HG03060 (cell line): ENCODE data around the gene COPB1.

ENCODE experiments used
- ATAC-seq: cut with Tn5 transposase; IDR thresholded peaks from one replicate; pipeline ENCODE4 v1.9.1; 2021; ENCODE audit warnings: low read depth, moderate number of reproducible peaks; ENCODE audit not compliant: unreplicated experiment

COPB1 gene

DNA sequence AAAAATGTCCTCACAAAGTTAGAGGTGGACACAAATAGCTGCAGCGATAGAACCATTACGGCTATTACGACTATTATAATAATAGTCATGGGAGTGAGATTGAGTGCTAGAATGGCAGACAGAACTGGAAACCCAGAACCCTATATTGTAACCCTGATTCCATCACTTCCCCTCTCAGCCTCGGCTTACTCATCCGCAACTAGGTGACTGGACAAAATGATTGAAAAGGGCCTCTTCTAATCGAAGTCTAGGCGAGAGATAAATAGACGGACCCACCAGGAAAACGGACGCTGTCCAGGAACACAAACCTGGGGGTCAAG is 19.9 kb upstream of the COPB1 start:
- no peak for ATAC-seq

DNA sequence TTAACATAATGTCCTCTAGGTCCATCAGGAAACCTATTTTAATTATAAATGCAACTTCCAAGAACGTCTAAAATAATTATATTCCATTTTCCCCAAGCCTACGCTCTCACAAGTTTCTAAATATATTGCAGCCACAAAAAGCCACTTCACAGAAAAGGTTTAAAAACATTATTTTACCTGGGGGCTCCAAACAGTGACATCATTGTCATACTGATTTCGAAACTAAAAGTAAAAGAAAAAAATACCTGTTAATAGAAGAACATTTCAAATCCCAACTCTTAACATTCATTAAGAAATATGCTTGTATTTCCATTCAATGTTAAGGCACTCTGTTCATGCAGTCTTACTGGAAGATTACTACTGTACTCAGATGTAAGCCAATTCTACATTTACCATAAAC is 19.2 kb upstream of the COPB1 start:
- ATAC-seq, result no peak

DNA sequence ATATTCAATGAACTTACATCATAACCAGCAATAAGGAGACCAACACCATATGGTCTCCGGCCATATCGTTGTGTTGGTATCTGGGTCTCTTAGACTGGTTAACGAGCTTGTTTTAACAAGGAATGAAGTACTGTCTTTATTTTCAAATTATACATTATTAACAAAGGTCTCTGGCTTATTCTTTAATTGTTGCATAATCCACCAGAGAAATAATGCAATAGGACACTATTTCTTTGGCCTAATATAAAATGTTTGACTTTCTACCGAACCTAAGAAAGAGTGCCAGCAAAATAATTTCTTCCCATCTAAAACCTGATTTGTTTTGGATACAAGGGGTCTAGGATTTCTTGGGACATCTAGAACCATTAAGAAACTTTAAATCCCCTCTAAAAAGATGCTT is 14.2 kb upstream of the COPB1 start:
- no peak for ATAC-seq

DNA sequence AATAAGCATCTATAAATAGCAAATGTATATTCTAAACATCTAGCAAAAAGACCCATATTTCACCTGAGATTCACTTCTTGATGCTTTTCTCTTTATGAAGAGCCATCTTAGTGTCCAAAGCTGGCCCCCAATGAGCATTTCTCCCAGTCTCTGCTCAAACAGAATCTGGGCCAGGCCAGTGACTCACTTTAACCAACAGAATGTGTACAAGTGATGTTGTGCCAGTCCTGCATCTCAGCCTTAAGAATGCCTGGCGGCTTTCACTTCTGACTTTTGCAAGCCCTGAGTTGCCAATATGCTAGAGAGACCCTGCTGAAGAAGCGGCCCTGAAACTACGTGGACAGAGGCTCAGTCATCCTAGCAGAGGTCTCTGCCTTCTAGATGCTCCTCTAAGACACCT is 6.9 kb upstream of the COPB1 start:
- ATAC-seq, result no peak

DNA sequence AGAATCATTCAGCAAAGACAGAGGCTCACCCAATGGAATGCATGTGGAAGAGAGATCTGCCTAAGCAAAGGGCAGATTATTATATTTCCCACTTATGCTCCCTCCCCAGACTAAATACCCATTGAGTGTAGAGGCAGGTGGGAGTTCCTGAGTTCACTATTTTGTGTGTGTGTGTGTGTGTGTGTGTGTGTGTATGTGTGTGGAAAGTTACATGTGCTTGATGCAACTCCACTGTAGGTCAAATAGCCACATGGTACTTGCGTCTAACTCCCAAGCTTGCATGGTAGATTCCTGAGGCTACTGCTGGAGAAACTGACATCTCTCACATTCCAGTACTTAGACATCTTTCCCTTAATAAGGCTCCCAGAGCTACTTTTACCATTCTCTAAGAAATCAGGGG is 3.4 kb upstream of the COPB1 start:
- ATAC-seq, result no peak

DNA sequence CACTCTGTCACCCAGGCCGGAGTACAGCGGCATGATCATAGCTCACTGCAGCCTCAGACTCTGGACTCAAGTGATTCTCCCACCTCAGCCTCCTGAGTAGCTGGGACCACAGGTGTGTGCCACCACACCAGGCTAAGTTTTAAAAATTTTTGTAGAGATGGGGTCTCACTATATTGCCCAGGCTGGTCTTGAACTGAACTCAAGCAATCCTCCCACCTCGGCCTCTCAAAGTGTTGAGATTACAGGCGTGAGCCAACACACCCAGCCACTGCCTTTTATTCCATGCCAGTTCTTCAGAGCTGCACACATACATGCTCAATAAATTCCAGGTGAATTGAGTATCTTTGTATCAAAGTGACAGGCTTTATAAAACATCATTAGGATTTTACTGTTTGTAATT is 2.4 kb upstream of the COPB1 start:
- ATAC-seq, result no peak

DNA sequence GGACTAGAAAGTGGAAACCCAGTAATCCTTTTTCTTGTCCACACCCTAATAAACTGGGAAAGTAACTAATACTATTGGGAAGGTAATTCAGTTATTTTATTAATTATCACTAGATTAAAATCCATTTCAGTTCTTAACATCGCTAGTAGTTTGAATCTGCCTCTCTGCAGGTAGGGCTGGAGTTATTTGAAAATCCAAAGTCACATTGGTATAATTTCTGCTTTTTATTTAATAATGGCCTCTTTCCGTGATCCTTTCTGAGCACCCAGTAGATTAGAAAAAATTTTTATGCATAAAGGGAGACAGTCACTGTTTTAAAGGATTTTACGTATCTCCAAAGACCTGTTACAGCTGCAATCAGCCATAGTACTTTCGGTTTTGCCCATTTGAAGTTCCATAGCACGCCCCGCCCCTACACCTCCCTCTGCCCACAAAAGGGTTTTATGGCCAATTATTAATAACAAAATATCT is 605 bp upstream of the COPB1 start:
- ATAC-seq, result peak; percentile 45

DNA sequence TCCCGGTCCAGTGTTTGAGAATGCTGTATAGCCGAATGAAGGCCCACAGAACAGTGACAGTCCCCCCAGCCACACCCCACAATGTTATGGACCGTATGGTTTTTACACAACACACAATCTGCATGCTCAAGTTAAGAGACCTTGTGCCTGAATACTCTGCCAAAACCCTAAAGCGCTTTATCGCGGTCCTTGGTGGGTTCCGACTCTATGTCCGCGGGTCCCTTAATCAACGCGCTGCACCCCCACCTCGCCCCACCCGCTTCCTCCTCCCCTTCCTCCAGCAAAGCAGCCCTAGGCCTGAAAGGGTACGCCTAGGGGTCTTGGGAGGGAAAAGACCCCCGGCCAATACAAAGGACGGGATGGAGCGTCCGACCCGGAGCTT is 442 bp downstream of the COPB1 start:
- no peak for ATAC-seq

DNA sequence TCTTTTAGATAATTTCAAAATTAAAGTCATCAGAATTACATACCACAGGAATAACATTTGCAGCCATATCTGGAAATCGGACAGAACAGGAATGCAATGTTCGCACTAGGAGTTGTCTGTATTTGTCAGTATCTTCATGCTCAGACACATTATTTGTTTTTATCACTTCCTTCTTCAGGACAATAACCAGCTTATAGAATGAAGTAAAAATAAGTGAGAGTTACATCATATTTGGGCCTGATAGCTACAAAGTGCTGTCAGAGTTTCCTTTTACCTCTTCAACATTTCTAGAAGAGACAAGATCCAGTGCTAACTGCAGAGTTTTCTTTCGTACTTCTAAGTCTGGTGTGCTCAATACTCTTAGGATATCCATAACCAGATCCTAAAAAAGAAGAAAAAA is 18.9 kb downstream of the COPB1 start:
- ATAC-seq, result no peak

DNA sequence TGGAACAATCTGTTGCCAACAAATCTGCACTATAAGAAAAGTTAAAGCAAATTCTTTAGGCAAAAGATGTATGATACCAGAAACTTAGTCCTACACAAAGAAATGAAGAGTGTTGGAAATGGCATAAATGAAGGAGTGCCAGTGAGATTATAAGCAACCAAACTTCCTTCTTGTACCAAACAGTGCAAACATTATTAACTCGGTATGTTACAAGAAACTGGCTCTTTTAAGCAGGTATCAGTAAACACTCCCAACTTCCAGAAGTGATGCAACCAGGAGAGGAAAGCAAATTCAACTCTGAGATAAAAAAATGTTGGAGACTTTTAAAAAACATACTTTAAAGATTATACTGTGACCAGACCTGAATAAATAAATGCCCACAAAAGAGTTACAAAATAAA is 28.5 kb downstream of the COPB1 start:
- no peak for ATAC-seq

DNA sequence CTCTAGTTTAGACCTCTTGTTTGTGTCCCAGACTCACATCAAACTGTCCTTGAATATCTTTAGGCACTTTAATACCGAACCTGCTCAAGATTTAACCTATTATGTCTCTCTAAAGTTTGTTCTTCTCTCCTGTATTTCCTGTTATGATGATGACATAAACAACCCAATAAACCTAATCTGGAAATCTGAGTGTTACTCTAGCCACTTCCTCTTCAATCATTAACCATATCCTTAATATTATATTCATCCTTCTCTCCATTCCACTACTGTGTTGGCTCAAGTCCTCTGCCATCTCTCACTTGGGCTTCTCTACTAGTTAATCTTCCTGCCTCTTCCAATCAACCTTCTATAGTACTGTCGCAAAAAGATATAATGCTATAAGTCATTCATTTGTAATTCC is 36.0 kb downstream of the COPB1 start:
- no peak for ATAC-seq

DNA sequence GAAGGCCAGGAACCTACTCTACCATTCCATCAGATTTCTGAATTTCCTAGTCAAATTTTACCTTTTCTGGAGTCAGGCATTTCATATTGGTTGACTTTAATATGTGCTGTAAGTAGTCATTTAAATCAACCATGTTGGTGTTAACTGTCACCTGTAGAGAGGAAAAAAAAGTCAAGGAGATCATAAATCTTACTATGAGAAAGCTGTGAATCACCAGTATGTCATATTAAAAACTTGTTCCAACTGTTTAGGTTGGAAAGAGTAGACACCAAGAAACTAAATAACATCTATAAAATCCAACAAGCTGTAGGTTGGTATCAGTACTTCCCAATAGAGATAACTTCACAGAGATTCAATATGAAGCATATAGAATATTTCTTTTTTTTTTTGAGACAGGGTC is 39.5 kb downstream of the COPB1 start:
- no peak for ATAC-seq

DNA sequence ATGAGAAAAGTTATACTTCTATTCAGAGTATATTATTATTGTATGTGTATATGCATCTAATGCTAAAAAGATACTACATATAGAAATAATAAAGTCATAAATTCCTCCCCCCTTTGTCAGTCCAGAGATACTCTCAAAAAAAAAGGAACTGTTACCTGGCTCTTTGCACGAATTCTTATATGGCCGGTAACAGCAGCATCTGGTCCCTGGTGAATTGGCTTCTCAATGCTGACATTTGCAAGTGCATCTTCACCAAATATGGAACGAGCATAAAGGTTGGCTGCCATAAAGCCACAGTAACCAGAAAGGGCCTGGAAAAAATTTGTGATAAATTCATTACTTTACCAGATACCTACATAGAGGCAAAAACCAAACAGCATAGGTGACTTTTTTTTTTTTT is 41.2 kb downstream of the COPB1 start:
- ATAC-seq, result no peak

DNA sequence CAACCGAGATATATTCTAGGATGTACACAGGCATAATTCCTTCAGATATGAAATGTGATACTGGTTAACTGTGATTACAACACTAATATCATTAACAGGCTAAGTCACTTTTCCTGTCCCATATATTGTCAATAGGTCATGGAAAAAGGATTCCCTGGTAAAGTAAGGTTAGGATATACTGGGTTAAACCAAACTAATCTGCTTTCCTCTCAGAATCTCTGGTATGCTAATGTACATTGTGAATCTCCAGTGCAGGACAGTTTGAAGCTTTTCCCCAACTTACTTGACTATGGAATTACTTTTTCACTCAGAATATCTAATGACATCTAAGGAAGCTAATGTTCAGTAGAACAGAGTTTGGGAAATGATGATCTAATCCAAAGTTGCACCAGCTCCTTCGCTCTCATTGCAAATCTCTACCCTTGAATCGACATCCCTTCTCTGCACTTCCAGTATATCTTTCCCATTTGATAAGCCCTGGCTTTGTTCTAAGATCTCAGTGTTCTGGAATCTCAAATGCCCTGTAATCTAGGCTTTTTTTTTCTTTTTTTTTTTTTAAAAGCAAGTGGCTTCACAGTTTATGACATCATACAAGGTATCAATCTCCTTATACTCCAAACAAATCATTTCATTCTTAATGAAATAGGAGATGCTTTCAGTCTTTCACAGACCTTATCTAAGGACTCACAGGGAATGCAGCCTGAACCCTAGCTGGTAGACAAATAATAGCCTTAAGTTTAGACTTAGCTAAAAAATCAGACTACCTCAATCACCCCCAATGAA is 43.8 kb downstream of the COPB1 start:
- no peak for ATAC-seq

DNA sequence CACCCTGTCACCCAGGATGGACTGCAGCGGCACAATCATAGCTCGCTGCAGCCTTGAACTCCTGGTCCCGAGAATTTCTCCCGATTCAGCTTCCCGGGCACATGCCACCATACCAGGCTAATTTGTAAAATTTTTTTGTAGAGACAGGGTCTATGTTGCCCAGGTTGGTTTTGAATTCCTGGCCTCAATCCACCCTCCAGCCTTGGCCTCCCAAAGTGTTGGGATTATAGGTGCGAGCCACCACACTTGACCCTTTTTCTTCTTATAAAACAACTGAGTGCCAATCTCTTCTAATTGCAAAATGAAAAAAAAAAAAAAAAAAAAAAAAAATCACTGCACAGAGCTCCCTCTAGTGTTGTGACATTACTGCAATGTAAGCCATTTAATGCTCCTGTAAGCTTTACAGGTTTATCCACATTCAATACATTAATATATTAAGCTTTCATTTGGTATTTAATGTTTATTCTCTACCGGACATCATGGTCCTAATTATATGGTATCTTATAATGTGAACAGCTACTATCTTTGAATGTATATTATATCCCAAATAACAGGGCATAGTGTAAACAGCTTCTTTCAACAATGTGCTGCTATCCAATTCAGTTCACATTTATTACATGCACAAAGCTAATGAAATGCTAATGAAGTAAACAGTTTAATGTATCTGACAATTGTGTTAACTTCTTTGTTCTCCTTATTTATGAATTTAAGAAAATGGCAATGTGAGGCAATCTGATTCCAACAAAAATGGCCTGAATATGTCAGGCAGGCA is 44.6 kb downstream of the COPB1 start:
- no peak for ATAC-seq

DNA sequence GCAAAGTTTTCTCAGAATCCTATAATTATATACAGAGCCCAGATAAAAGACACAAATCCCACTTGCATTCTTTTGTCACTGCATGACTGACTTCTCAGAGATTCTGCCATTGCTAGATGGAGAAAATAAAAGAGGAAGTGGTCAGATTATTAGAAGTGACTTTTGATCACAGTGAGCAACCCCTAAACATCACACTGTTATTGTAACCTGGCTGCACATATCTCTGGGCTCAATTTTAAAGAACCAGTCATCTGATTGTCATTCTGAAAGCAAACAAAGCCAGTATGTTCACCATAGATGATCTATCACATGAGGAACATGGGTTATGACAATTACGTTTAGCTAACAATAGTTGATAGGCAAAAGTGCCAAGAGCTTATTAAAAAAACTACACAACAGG is 47.8 kb downstream of the COPB1 start:
- ATAC-seq, result no peak

DNA sequence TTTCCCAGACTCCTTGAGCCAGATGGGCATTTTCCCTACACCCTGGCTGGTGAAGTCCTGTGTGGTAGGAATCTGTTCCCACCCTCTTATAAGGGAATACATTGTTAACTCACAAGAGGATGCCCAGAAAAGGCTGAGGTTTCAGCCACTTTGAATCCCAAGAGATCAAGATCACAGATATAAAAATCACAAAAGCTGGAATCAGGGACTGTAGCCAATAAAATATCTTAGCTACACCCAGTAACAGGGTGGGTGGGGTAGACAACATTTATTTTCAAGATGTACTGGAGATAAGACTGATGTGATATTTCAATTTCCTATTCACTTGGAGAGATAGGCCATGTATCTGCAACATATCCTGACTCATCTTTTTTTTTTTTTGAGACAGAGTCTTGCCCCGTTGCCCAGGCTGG is 50.3 kb downstream of the COPB1 start:
- ATAC-seq, result no peak

DNA sequence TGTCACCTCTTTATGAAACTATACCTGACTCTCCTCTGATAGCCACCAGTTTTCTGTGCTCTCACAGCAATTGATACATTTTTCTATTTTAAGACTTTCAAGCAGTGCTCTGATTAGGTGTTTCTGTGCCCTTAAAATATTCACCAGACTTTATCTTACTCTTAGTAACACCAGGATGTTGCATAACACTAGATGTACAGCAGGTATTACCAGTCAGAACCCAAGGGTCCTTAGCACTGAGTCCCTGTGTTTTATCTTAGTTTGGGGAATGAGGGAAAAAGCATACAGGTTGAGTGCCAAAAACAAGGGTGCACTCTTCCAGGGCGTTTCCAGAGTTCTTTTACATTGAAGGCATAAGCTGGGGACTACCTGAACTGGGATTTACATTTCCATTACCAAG is 51.4 kb downstream of the COPB1 start:
- ATAC-seq, result no peak

DNA sequence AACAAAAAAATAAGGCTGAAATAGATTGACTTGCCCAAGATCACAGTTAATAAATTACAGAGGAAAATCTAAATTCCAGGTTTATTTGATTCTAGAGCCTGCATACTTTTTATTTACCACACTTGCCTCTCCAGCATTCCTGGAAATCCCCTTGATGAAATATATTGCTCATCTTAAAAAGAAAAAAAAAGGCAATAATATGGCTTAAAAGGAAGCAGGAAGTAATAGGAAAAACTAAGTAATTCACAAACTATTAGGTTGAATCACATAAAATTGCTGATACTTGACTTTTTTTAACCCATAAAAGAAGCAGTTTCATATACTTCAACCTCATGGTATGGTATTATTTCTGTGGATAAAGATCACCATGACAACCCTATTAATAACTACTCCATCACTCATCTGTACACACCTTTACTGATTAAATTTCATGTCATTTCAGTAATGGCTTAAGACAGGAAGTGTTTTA is 52.9 kb downstream of the COPB1 start:
- ATAC-seq, result no peak

DNA sequence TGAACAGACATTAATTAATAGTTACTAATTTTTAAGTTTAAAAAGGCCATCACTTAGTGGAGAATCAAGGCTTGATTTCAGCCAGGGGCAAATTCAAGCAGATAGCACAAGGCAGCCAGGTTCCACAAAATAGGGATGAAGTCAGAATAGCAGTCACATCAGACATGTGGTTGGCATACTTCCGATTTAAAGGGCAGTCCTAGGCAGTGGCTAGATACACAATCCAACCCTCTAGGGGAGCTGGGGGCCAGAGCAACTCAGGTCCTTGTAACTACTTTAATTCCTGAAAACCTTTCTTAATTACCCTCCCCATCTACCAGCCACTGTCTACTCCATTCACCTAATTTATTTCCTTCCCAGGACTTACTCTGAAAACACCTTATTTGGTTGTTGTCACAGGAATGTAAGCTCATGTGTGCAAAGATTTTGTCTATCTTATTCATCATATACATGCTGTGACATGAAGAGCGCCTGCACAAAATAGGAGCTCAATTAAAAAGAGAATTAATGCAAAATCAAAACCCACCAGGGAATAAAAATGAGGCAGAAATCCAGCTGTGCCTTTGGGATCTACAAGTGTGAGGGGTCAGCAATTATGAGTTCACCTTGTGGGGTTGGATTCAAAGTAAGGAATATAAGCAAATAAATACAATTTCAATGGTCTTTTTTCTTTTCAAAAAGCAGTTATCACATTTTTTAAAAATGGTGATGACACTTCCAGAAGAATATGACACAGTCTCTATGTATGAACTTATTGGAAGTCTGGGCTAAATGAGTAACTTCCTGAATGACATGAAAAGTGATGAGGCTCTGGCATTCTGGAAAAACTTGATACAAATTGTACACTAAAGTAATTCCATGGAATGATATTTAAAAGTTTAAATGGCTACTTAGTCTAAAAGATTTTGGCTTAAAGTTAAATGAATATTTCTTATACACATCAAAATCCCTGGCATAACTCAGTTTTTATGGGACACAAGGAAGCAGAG is 53.8 kb downstream of the COPB1 start:
- no peak for ATAC-seq
